Skeletal muscle satellite cell (primary cell): ENCODE results near the gene KCNK10.

Experiments used
- H3K27me3 ChIP-seq: 2 replicates; pipeline ENCODE4 v1.7.0; 2013; ENCODE audit warnings: low read length; ENCODE audit not compliant: control insufficient read depth, insufficient read depth
- H3K36me3 ChIP-seq: 2 replicates; pipeline ENCODE4 v1.7.0; 2013; ENCODE audit warnings: mild to moderate bottlenecking, control low read depth, low read length; ENCODE audit not compliant: insufficient read depth
- H3K4me1 ChIP-seq: 2 replicates; pipeline ENCODE4 v1.7.0; 2013; ENCODE audit warnings: low read length; ENCODE audit not compliant: control insufficient read depth, insufficient read depth
- H3K4me2 ChIP-seq: 2 replicates; pipeline ENCODE4 v1.7.0; 2013; ENCODE audit warnings: mild to moderate bottlenecking, low read length
- H3K4me3 ChIP-seq: 2 replicates; pipeline ENCODE4 v1.7.0; 2013; ENCODE audit warnings: low read length
- H3K9ac ChIP-seq: 2 replicates; pipeline ENCODE4 v1.7.0; 2013; ENCODE audit warnings: mild to moderate bottlenecking, low read depth, low read length, moderate library complexity
- H3K9me3 ChIP-seq: replicated peaks from 2 replicates; pipeline ENCODE4 v1.7.0; 2013; ENCODE audit warnings: mild to moderate bottlenecking, control low read depth, low read length

KCNK10 gene

DNA sequence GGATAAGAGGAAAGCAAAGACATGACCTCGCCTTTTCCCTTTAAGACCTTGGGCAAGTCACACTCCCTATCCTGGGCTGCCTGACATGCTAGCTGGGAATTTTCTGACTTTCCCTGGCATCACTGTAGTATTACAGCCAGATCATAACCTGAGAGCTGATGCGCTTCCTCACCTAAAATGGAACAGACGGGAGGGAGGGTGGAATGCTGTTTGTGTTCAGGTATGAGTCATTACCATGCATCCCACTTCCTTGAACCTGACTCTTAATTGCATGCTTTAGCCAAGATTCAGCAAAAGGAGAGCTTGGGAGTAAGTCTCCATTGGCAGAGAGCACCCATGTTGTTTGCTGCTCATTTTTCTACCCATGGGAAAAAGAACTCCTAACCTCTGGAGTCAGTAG, 156.5 kb downstream of the KCNK10 start:
- Histone ChIP-seq H3K4me1 (no peaks in the 10 kb centered on the region), H3K36me3 (no peaks in the 10 kb centered on the region), H3K27me3 (no peaks in the 10 kb centered on the region), H3K4me3 (no peak overlapping the region), H3K9me3 (no peaks in the 10 kb centered on the region), H3K4me2 (no peak overlapping the region), H3K9ac (no peak overlapping the region)

DNA sequence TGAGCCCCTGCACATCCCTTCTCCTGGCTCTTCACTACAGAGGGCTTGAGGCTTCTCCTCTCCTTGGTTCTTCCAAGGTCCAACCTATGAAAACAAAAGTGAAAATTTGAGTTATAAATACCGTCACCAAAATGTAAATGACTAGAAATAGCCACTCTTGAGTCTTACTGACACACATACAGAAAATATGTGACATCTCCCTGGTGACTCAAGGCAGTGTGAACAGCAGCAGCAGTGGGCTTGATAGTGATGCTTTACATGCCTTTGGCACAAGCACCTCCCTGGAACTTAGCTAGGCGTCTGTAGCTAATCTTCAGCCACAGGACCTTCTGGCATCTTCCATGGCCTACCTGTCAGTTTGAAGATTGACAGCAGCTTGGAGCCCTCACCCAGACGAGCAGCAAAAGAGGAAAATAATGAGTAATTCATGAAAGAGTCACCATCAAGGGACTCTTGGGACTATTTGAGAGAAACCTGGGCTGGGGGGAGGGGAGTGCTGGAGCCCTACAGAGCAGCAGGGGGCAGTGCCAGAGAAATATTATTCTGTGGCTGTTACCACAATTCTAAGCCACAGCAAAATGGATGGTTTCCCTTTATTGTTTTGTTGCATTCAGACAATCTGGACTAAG, 158.0 kb downstream of the KCNK10 start:
- Histone ChIP-seq H3K9me3 (no peaks in the 10 kb centered on the region), H3K36me3 (no peaks in the 10 kb centered on the region), H3K9ac (no peak overlapping the region), H3K4me2 (no peak overlapping the region), H3K4me1 (no peaks in the 10 kb centered on the region), H3K4me3 (no peak overlapping the region), H3K27me3 (no peaks in the 10 kb centered on the region)

DNA sequence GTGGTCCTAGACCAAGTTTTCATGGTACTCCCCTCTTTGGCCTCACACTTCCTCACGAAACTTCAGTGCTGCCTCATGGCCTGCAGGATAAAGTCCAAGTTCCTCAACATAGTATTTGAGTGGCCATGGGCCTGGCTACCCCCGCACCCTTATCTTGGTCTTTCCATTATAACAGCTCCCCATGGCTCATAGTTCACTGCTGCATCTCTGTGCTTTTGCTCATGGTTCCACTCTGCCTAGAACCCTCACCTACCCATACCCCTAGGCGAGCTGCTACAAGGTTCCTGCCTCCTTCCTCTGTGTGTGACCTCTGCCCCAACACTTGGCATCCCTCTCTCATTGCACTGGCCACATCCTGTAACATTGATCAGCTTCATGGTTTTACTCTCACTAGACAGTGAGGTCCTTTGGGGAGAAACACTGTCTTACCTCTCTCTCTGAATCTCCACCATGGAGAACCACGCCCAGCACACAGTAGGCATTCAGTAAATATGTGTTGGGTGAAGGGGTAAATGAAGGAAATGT, 159.3 kb downstream of the KCNK10 start:
- Histone ChIP-seq H3K27me3 (no peaks in the 10 kb centered on the region), H3K4me2 (no peak overlapping the region), H3K9me3 (no peaks in the 10 kb centered on the region), H3K9ac (no peak overlapping the region), H3K4me1 (no peaks in the 10 kb centered on the region), H3K36me3 (no peaks in the 10 kb centered on the region), H3K4me3 (no peak overlapping the region)

DNA sequence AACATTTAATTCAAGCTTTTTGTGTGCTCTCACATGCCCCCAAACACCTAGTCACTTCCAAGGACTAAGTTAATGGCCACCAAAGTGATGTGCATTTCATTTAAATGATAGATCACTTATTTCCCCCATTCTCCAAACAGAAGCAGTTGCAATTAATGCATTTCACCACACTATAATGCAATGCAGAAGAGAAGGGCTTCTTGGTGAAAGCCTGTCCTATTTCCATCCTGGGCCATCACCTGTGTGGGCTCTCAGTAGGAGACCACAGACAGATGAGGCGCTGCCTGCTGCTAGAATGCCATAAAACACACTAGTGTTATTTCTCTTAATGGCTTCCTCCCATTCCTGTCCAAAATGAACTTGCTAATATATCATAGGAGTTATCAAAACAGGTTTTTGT, 166.9 kb downstream of the KCNK10 start:
- Histone ChIP-seq H3K4me3 (no peak overlapping the region), H3K36me3 (no peaks in the 10 kb centered on the region)

DNA sequence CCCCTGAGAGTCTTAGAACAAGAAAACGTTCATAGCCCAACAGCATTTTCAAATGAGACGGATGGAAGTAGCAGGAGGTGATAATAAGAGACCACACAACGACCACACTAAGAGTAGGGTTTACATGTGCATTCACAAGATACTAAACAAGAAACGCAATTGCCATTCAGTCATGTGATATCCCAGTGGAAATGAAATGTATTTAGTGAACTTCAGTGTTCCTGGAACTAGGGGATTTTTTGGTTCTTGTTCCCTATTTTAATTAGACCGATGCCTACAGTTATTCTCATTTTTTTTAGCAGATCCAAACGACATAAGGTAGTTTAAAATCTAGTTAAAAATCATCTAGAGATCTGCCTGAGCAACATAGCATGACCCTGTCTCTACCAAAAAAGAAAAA, 168.1 kb downstream of the KCNK10 start:
- no peaks in the 10 kb centered on the region for H3K27me3 ChIP-seq
- no peak overlapping the region for H3K4me2 ChIP-seq
- no peaks in the 10 kb centered on the region for H3K4me1 ChIP-seq
- H3K9ac ChIP-seq, result no peak overlapping the region
- no peaks in the 10 kb centered on the region for H3K36me3 ChIP-seq
- H3K4me3 ChIP-seq, result no peak overlapping the region
- H3K9me3 ChIP-seq, result no peaks in the 10 kb centered on the region

More for the DNA sequence above, 166.9 kb downstream of the KCNK10 start:
- Histone ChIP-seq H3K9ac (no peak overlapping the region), H3K4me2 (no peak overlapping the region), H3K27me3 (no peaks in the 10 kb centered on the region), H3K4me1 (no peaks in the 10 kb centered on the region), H3K9me3 (no peaks in the 10 kb centered on the region)

DNA sequence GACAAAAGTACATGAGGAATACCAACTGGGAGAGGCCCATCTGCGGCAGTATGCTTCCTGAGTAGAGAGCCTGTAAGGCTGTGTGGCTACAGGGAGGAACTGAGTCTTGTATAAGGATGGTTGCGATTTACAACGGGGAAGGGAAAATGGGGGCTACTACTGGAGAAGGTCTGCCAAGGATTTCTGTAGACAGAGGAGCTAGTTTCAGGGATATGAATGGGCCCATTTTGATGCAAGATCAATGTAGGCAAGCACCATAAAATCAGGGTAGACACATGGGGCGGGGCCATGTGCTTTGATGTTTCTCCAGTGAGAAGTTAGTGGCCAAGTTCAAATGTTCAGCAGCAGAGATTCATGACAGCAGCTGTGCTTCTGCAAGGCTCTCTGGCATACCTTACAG, 168.7 kb downstream of the KCNK10 start:
- H3K4me2 ChIP-seq, result no peak overlapping the region
- no peak overlapping the region for H3K9ac ChIP-seq
- H3K36me3 ChIP-seq, result no peaks in the 10 kb centered on the region
- no peak overlapping the region for H3K4me3 ChIP-seq
- H3K4me1 ChIP-seq, result no peaks in the 10 kb centered on the region
- H3K9me3 ChIP-seq, result no peaks in the 10 kb centered on the region
- no peaks in the 10 kb centered on the region for H3K27me3 ChIP-seq

DNA sequence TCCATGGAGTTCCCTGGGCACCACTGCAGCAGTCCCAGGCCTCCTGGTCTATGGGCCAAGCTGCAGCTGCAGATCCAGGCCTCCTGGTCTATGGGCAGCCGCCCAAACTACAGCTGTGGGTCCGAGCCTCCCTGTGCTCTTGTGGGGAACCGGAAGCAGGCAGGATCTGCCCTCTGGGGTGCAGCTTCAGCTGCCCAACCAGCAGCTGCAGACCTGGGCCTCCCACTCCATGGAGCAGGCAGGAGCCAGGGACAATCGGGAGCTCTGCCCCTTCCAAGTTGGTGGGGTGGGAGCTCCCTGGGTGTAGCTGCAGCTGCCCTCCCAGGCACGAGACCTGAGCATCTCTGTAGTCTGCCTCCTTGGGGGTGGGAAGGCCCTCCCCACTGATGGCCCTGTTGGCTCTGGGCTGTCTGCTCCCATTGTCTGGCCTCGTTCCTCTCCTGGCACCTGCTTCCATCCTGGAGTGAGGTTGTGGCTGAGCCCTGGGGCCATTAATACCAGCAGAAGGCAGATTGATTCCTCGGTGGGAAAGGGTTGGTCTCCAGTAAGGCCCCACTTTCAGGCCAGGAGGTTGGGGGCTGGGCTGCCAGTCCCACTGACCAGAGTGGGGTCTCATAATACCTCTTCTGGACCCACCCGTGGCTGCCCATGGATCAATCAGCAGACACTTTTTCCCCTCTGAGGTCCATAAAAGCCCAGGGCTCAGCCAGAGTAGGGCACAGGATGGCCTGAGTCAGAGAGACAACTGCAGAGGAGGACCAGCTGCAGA, 176.0 kb downstream of the KCNK10 start:
- no peak overlapping the region for H3K9ac ChIP-seq
- H3K27me3 ChIP-seq, result no peaks in the 10 kb centered on the region
- H3K4me2 ChIP-seq, result no peak overlapping the region
- H3K36me3 ChIP-seq, result no peaks in the 10 kb centered on the region
- no peak overlapping the region for H3K4me3 ChIP-seq
- H3K9me3 ChIP-seq, result no peaks in the 10 kb centered on the region
- H3K4me1 ChIP-seq, result no peaks in the 10 kb centered on the region

DNA sequence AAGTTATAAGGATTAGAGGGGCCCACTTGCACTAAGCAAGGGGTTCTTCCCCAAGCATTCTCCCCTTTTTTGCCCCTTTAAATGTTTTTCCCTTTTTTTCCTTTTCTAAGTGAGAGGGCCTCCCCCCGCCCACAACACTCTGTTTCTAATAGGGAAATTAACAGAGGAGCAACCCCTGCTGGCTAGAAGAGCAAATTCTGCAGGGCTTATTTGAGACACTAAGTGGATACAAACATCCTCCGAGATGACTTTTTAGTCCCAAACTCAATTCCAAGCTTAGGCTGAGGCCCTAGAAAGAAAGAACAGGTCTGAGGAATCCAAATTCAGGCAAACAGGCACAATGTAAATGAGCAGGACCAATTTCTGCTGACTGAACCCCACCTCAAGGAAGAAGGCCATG, 179.3 kb downstream of the KCNK10 start:
- Histone ChIP-seq H3K4me2 (no peak overlapping the region), H3K9ac (no peak overlapping the region), H3K4me3 (no peak overlapping the region), H3K9me3 (no peaks in the 10 kb centered on the region), H3K36me3 (no peaks in the 10 kb centered on the region), H3K4me1 (no peaks in the 10 kb centered on the region), H3K27me3 (no peaks in the 10 kb centered on the region)

DNA sequence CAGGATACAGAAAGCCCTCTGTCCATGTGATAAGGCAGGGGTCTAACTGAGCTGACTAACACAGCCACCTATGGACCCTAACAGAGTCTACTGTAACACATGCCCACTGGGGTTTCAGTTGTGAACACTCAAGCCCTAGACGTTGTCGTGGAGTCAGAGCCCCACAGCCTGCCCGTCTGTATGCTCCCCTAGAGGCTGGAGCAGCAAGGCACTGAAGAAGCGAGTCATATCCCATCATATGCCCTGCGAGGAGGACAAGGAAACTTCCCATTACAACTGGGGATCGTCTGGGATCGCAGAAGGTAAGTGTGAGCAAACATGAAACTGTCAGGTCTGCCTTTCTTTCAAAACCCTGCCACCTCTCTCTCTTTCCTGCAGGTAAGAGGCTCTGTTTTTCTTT, 180.1 kb downstream of the KCNK10 start:
- no peak overlapping the region for H3K4me2 ChIP-seq
- no peaks in the 10 kb centered on the region for H3K4me1 ChIP-seq
- H3K4me3 ChIP-seq, result no peak overlapping the region
- no peaks in the 10 kb centered on the region for H3K36me3 ChIP-seq
- H3K27me3 ChIP-seq, result no peaks in the 10 kb centered on the region
- no peak overlapping the region for H3K9ac ChIP-seq
- no peaks in the 10 kb centered on the region for H3K9me3 ChIP-seq

DNA sequence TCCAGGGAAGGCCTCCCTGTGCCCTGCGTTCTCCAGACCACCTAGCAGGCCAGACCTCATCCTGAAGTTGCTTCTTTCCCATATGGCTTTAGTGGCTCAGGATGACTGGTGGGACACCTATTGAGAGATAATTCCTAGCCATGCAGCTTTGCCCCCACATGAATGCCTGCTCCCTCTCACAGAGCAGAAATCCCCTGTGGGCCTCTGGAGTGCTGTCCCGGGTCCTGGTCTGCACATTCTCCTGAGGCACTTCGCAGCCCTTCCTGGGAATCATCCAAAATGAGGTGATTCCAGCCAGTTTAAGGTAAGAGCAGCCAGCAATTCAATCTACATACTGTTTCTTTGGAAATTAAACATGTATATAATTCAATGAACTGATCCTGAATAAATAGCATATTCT, 182.2 kb downstream of the KCNK10 start:
- Histone ChIP-seq H3K36me3 (no peaks in the 10 kb centered on the region), H3K4me3 (no peak overlapping the region), H3K4me1 (no peaks in the 10 kb centered on the region), H3K9ac (no peak overlapping the region), H3K4me2 (no peak overlapping the region), H3K27me3 (no peaks in the 10 kb centered on the region), H3K9me3 (no peaks in the 10 kb centered on the region)

DNA sequence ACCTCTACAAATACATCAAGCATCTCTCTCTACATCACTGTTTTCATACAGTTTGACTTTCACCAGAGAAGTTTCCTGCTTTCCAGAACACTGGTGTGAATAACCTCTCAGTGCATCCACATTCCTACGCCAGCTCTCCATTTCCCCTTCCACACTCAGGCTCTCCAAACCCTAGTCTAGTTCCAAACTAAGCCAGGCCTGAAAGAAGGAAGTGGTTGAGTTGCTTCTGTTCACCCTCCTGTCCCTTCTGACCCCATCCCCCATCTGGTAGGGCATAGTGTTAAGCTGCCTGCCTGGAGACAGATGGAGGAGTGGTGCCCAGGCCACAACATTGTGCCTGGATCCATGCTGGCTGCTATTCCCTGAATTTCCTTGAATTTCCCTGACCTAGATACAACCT, 185.7 kb downstream of the KCNK10 start:
- Histone ChIP-seq H3K9ac (no peak overlapping the region), H3K27me3 (no peaks in the 10 kb centered on the region), H3K9me3 (no peaks in the 10 kb centered on the region), H3K4me2 (no peak overlapping the region), H3K4me1 (no peaks in the 10 kb centered on the region), H3K36me3 (no peaks in the 10 kb centered on the region), H3K4me3 (no peak overlapping the region)
